Activated effector memory CD4-positive, alpha-beta T cell treated with anti-CD3 and anti-CD28 coated beads, Interleukin-2, amount 50 U/mL, for 16 hours (primary cell): Measurements from ENCODE around the gene PDS5A.
"Not testable (repeated sequence)": the region's sequence is repeated elsewhere in the genome, so short reads cannot be mapped to it uniquely, and the experiment has no call there.

Experiments used
- DNase-seq: peaks from one replicate; pipeline ENCODE4 v3.0.0-alpha.2; 2020

The PDS5A gene

GRCh38 chr4:39899291-39899690 lies 78.4 kb downstream of the PDS5A start:
- no peak for DNase-seq

- no peak for DNase-seq
These were observed 79.7 kb downstream of the PDS5A start for GRCh38 chr4:39898015-39898414.

- DNase-seq: no peak
These were observed 84.0 kb downstream of the PDS5A start for GRCh38 chr4:39893693-39894072.

- DNase-seq: no peak
These were observed 84.6 kb downstream of the PDS5A start for GRCh38 chr4:39892988-39893692.

GRCh38 chr4:39889226-39889625 lies 88.5 kb downstream of the PDS5A start:
- DNase-seq: no peak

- DNase-seq: no peak
These were observed 89.2 kb downstream of the PDS5A start for GRCh38 chr4:39888541-39888940.

- DNase-seq: no peak
These were observed 94.1 kb downstream of the PDS5A start for GRCh38 chr4:39883646-39884045.

GRCh38 chr4:39881789-39882188 lies 95.9 kb downstream of the PDS5A start:
- no peak for DNase-seq

- no peak for DNase-seq
These were observed 99.7 kb downstream of the PDS5A start for GRCh38 chr4:39877971-39878370.

GRCh38 chr4:39873823-39874222 lies 103.9 kb downstream of the PDS5A start:
- DNase-seq: no peak

GRCh38 chr4:39865280-39865679 lies 112.4 kb downstream of the PDS5A start:
- DNase-seq: no peak

GRCh38 chr4:39864391-39864790 lies 113.3 kb downstream of the PDS5A start:
- DNase-seq: no peak

GRCh38 chr4:39860804-39861203 lies 116.9 kb downstream of the PDS5A start:
- no peak for DNase-seq

GRCh38 chr4:39855909-39856512 lies 121.7 kb downstream of the PDS5A start:
- DNase-seq: no peak

- no peak for DNase-seq
These were observed 125.1 kb downstream of the PDS5A start for GRCh38 chr4:39852636-39853035.

- no peak for DNase-seq
These were observed 127.0 kb downstream of the PDS5A start for GRCh38 chr4:39850727-39851126.

GRCh38 chr4:39846705-39847104 lies 131.0 kb downstream of the PDS5A start:
- DNase-seq: no peak

GRCh38 chr4:39846120-39846519 lies 131.6 kb downstream of the PDS5A start:
- DNase-seq: no peak

GRCh38 chr4:39841894-39842293 lies 135.8 kb downstream of the PDS5A start:
- DNase-seq: no peak

- DNase-seq: not testable (repeated sequence)
These were observed 137.2 kb downstream of the PDS5A start for GRCh38 chr4:39840516-39840915.

- DNase-seq: no peak
These were observed 137.7 kb downstream of the PDS5A start for GRCh38 chr4:39840027-39840426.

- DNase-seq: not testable (repeated sequence)
These were observed 139.3 kb downstream of the PDS5A start for GRCh38 chr4:39838431-39838830.

GRCh38 chr4:39834269-39834668 lies 143.4 kb downstream of the PDS5A start:
- no peak for DNase-seq

- DNase-seq: no peak
These were observed 151.9 kb downstream of the PDS5A start for GRCh38 chr4:39825741-39826231.

GRCh38 chr4:39825090-39825489 lies 152.6 kb downstream of the PDS5A start:
- DNase-seq: no peak
